Measurements from ENCODE around the gene ATRNL1. TPM values are rescaled to one million over a fixed set of nuclear protein-coding genes. Genes with fewer than 3 reads are reported as not detected.

Gene ATRNL1
- total RNA-seq, 1 donor from 2014 or later, result 66.0 TPM

DNA sequence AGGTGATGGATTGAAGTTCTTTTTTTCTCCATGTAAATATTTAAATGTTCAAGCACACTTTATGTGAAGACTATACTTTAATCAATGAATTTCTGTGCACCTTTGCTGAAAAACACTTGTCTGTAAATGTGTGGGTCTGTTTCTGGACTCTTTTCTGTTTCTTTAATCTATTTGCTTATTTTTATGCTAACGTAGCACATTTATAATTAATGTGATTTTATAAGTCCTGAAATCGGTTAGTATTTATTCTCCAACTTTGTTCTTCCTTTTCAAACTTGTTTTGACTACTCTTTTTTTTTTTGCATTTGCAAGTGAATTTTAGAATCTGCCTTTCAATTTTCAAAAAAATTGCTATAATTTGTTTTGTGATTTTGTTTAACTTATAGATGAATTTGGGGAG is 334.4 kb downstream of the ATRNL1 start:
- H3K4me1 Mint-ChIP-seq (ENCODE audit: low read depth), result peaks cover 7% of the 10 kb centered on the region

DNA sequence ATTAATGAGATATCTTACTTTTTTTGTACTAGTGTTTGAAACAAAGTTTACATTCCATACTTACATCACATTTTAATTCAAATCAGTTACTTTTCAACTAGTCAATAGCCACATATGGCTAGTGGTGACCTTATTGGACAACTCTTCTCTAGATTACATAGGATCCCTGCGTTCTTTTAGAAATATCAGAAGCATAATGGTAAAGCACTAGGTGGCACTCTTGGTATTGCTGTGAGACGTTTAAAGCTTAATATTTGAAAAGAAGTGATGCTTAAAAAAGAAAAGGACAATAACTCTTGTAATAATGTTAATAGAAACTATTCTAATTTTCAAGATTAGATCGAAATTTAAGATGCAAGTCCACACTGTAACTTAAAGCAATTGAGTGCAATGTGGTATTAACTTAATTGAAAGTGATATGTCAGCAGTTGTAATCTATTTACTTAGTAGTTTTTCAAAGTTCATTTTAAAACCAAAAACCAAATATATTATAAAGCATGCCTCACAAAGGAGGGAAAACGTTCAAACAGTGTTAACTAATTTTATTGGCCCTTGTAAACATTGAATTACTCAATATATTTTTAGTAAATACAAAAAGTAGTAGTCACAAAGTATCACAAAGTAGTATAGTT is 339.1 kb downstream of the ATRNL1 start:
- peaks cover 2% of the 10 kb centered on the region for H3K36me3 Mint-ChIP-seq (ENCODE audit: low read depth)
- TF ChIP-seq, protein P1, sequence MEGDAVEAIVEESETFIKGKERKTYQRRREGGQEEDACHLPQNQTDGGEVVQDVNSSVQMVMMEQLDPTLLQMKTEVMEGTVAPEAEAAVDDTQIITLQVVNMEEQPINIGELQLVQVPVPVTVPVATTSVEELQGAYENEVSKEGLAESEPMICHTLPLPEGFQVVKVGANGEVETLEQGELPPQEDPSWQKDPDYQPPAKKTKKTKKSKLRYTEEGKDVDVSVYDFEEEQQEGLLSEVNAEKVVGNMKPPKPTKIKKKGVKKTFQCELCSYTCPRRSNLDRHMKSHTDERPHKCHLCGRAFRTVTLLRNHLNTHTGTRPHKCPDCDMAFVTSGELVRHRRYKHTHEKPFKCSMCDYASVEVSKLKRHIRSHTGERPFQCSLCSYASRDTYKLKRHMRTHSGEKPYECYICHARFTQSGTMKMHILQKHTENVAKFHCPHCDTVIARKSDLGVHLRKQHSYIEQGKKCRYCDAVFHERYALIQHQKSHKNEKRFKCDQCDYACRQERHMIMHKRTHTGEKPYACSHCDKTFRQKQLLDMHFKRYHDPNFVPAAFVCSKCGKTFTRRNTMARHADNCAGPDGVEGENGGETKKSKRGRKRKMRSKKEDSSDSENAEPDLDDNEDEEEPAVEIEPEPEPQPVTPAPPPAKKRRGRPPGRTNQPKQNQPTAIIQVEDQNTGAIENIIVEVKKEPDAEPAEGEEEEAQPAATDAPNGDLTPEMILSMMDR (IDR thresholded peaks at IDR 0.05), result peak; percentile 90
- no peak overlapping the region for H3K27ac Mint-ChIP-seq (ENCODE audit: unreplicated experiment)
- H3K9me3 Mint-ChIP-seq (ENCODE audit: low read depth), result no peaks in the 10 kb centered on the region
- no peaks in the 10 kb centered on the region for H3K27me3 Mint-ChIP-seq (ENCODE audit: low read depth)
- no peaks in the 10 kb centered on the region for H3K4me1 Mint-ChIP-seq (ENCODE audit: low read depth)
- no peak for DNase-seq (ENCODE audit: low spot score)
- no peak overlapping the region for H3K4me3 Mint-ChIP-seq (ENCODE audit: unreplicated experiment)

More for the DNA sequence above, 334.4 kb downstream of the ATRNL1 start:
- TF ChIP-seq, protein P1 (IDR thresholded peaks at IDR 0.05), result no peak
- Mint-ChIP-seq H3K27me3 (ENCODE audit: low read depth) (no peaks in the 10 kb centered on the region), H3K4me3 (ENCODE audit: unreplicated experiment) (no peak overlapping the region), H3K27ac (ENCODE audit: unreplicated experiment) (no peak overlapping the region), H3K9me3 (ENCODE audit: low read depth) (no peaks in the 10 kb centered on the region), H3K36me3 (ENCODE audit: low read depth) (no peaks in the 10 kb centered on the region)
- no peak for DNase-seq (ENCODE audit: low spot score)

DNA sequence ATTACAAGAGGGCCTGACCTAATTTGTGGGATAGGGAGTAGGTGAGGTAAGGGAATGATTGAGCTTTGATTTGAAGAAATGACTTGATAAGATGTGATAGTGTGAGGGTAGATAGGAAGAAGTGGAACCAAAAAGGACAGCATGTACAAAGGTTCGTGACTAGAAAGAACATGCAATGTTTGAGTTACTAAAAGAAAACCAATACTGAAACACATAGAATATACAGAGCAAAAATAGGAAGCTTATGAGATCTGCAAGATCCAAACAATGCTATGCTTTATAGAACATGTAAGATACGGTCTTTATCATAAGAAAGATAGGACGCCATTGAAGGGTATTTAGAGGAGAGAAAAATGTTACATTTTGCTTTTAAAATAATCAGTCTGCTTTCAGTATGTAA is 343.8 kb downstream of the ATRNL1 start:
- H3K4me1 Mint-ChIP-seq (ENCODE audit: low read depth), result no peaks in the 10 kb centered on the region
- H3K27ac Mint-ChIP-seq (ENCODE audit: unreplicated experiment), result no peak overlapping the region
- no peaks in the 10 kb centered on the region for H3K9me3 Mint-ChIP-seq (ENCODE audit: low read depth)
- H3K36me3 Mint-ChIP-seq (ENCODE audit: low read depth), result peaks cover 2% of the 10 kb centered on the region
- TF ChIP-seq, protein P1 (IDR thresholded peaks at IDR 0.05), result no peak
- H3K27me3 Mint-ChIP-seq (ENCODE audit: low read depth), result no peaks in the 10 kb centered on the region
- no peak overlapping the region for H3K4me3 Mint-ChIP-seq (ENCODE audit: unreplicated experiment)
- no peak for DNase-seq (ENCODE audit: low spot score)

DNA sequence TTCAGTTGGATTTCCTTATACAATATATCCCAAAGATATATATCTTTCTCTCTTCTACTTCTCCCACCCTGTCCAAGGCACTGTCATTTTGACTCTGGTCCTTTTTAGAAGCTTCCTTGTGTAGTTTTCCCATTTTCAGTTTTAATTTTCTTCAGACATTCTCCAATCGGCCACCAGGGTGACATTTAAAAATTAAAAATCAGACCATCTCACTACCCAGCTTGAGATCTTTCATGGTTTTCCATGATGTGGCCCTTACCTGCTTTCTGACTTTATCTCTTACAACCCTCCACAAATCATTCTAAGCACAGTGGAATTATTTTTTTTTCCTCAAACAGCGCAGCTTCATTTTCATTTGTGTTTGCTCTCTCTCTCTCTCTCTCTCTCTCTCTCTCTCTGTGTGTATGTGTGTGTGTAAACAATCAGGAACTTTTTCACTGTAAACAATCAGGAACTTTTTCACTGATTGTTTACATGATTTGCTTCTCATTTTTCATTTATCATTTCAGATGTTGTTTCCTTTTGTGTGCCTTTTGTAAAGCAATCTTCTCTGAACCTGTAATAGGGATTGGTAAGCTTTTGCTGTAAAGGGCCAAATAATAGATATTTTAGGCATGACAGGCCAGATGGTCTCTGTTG is 348.9 kb downstream of the ATRNL1 start:
- Mint-ChIP-seq H3K4me3 (ENCODE audit: unreplicated experiment) (no peak overlapping the region), H3K4me1 (ENCODE audit: low read depth) (peaks cover 5% of the 10 kb centered on the region), H3K27ac (ENCODE audit: unreplicated experiment) (no peak overlapping the region), H3K27me3 (ENCODE audit: low read depth) (no peaks in the 10 kb centered on the region), H3K9me3 (ENCODE audit: low read depth) (no peaks in the 10 kb centered on the region), H3K36me3 (ENCODE audit: low read depth) (no peaks in the 10 kb centered on the region)
- DNase-seq (ENCODE audit: low spot score), result no peak
- TF ChIP-seq, protein P1 (IDR thresholded peaks at IDR 0.05), result peak; percentile 57

DNA sequence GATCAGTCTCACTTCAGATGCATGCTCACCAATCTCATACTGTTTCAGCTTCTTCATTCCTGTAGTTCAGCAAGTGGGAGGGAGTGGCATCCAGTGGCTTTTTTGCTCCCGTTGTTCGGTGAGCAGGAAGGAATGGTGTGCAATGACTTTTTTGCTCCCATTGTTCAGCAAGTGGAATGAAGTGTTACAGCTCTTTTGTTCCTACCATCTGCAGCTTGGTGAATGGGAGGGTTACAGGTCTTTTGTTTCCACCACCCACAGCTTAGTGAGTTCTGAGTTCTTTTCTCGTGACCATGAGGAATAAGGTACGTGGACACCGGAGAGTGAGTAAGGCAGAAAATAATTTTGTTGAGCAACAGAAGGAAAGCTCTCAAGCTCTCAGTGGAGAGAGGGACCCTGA is 363.6 kb downstream of the ATRNL1 start:
- Mint-ChIP-seq H3K4me3 (ENCODE audit: unreplicated experiment) (no peak overlapping the region), H3K27ac (ENCODE audit: unreplicated experiment) (no peak overlapping the region), H3K4me1 (ENCODE audit: low read depth) (peaks cover 7% of the 10 kb centered on the region), H3K9me3 (ENCODE audit: low read depth) (peaks cover 8% of the 10 kb centered on the region), H3K36me3 (ENCODE audit: low read depth) (peaks cover 9% of the 10 kb centered on the region), H3K27me3 (ENCODE audit: low read depth) (no peaks in the 10 kb centered on the region)
- TF ChIP-seq, protein P1 (IDR thresholded peaks at IDR 0.05), result no peak
- DNase-seq (ENCODE audit: low spot score), result no peak
